AG04449 (cell line): ENCODE results near the gene LDB1.

Experiments
- CTCF ChIA-PET: fragments of 350-600 bp; formaldehyde crosslinking; extraction: SDS; loops from one replicate; lab custom pipeline; 2021; ENCODE audit warnings: antibody characterized with exemption; lab: Yijun Ruan, JAX
- POLR2A ChIA-PET: fragments of 400-600, 350-600 bp; formaldehyde crosslinking; extraction: SDS; loops from one replicate; lab custom pipeline; 2020; ENCODE audit warnings: antibody characterized with exemption, inconsistent platforms; lab: Yijun Ruan, JAX
- DNase-seq: peaks from one replicate; pipeline ENCODE4 v3.0.0-alpha.2; 2010; ENCODE audit warnings: low read depth, low spot score
- H3K4me3 ChIP-seq: 2 replicates; pipeline ENCODE4 v1.5.1; 2011; ENCODE audit warnings: low read depth, mild to moderate bottlenecking, control low read depth, low read length
- TF ChIP-seq, protein P1 (sequence below): IDR thresholded peaks from one replicate; pipeline ENCODE4 v1.5.1; 2011; ENCODE audit warnings: mild to moderate bottlenecking, moderate library complexity, low read length, control low read depth, inconsistent platforms; ENCODE audit not compliant: insufficient read depth; ENCODE audit errors: missing control alignments

The LDB1 gene

DNA sequence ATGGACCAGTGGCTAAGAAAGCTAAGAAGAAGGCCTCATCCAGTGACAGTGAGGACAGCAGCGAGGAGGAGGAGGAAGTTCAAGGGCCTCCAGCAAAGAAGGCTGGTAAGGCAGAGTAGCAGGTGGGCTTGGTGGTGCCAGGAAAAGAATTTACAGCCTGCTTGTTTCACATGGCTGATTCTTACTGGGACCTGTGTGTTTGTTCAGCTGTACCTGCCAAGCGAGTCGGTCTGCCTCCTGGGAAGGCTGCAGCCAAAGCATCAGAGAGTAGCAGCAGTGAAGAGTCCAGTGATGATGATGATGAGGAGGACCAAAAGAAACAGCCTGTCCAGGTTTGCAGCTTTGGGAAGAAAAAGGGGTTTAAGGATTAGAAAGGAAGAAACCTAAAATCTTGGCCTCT, 37.1 kb upstream of the LDB1 start:
- no peak overlapping the region for H3K4me3 ChIP-seq
- ChIA-PET CTCF (interaction anchor here (0.8 to 6.3 kb wide), 6 partner anchors 8 to 246 kb away, joined by 3 to 79 read pairs (median 4); no protein-coding TSS in a partner anchor), POLR2A (interaction anchor here (0.6 to 1.1 kb wide), 2 partner anchors 42 to 249 kb away, joined by 3 to 4 read pairs; no protein-coding TSS in a partner anchor)
- TF ChIP-seq, protein P1, sequence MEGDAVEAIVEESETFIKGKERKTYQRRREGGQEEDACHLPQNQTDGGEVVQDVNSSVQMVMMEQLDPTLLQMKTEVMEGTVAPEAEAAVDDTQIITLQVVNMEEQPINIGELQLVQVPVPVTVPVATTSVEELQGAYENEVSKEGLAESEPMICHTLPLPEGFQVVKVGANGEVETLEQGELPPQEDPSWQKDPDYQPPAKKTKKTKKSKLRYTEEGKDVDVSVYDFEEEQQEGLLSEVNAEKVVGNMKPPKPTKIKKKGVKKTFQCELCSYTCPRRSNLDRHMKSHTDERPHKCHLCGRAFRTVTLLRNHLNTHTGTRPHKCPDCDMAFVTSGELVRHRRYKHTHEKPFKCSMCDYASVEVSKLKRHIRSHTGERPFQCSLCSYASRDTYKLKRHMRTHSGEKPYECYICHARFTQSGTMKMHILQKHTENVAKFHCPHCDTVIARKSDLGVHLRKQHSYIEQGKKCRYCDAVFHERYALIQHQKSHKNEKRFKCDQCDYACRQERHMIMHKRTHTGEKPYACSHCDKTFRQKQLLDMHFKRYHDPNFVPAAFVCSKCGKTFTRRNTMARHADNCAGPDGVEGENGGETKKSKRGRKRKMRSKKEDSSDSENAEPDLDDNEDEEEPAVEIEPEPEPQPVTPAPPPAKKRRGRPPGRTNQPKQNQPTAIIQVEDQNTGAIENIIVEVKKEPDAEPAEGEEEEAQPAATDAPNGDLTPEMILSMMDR, result no peak
- no peak for DNase-seq

DNA sequence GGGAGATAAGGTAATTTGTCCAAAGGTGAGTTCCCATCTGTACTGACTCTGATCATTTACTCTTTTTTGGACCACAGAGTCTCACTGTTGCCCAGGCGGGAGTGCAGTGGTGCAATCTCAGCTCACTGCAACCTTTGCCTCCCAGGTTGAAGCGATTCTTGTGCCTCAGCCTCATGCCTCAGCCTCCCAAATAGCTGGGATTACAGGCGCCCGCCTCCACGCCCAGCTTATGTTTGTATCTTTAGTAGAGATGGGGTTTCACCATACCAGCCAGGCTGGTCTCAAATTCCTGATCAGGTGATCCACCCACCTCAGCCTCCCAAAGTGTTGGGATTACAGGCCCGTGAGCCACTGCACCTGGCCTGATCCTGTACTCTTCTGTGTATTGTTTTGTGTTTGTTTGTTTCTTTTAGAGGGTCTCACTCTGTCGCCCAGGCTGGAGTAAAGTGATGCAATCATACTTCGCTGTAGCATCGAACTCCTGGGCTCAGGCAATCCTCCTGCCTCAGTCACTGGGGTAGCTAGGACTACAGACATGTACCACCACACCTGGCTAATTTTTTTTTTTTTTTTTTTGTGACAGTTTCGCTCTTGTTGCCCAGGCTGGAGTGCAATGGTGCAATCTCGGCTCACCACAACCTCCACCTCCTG, 34.4 kb upstream of the LDB1 start:
- ChIA-PET CTCF (interaction anchor here (1.3 to 2.6 kb wide), 5 partner anchors 11 to 82 kb away, joined by 3 to 9 read pairs (median 5); partner anchors contain the start of gene PPRC1), POLR2A (interaction anchor here (0.7 to 0.8 kb wide), 2 partner anchors 16 to 33 kb away, joined by 3 read pairs; no protein-coding TSS in a partner anchor)
- H3K4me3 ChIP-seq, result no peak overlapping the region
- no peak for DNase-seq
- TF ChIP-seq, protein P1, result no peak

DNA sequence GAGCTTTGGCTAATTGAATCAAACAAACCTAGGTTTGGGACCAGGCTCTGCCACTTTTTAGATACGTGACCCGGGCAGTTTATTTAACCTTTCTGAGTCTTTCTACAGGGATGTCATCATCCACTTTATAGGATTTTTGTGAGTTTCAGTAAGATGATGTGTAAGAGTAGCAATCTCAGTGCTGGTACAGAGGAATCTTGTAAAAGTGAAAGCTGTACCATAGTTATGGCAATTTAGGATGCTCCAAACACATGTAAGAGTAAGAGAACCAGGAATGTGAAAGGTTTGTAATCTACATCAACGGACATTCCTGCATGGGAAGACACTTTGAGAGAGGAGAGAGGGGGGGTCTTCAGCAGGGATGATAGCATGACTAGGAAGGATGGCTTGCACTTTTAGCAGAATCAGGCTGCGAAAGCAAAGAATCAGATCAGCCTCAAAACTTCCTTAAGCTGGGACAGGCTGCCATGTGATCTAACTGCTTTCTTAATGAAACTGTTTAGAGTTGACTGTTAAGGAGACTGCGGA, 33.0 kb upstream of the LDB1 start:
- ChIA-PET CTCF (interaction anchor here (0.6 to 2.7 kb wide), 6 partner anchors 16 to 241 kb away, joined by 3 to 14 read pairs (median 7); partner anchors contain the start of genes ELOVL3 and PPRC1), POLR2A (interaction anchor here (0.7 kb wide), 1 partner anchor 14 kb away, joined by 3 read pairs; no protein-coding TSS in a partner anchor)
- TF ChIP-seq, protein P1, result no peak
- peak overlapping the region; percentile 99 for H3K4me3 ChIP-seq
- DNase-seq, result no peak

DNA sequence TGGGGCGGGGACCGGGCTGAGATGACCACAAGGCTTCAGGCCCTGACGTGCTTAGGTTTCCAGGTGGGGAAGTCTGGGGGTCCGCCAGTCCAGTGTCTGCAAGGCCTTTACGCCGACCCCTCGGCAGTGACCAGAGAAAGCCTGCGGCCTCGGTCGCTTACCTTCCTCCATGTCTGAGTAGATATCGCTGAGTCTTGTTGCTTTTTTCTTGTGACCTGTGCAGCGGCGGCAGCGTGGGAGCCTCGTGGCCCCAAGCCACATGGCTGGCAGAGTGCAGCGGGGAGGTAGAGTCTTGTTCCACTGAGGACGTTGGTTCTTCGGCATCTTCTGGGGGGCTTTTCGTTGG, 32.4 kb upstream of the LDB1 start:
- peak overlapping the region; percentile 99 for H3K4me3 ChIP-seq
- ChIA-PET POLR2A (interaction anchor here (1.4 kb wide), 1 partner anchor 18 kb away, joined by 5 read pairs; no protein-coding TSS in a partner anchor), CTCF (interaction anchor here (2.2 to 2.7 kb wide), 2 partner anchors 17 to 20 kb away, joined by 9 to 14 read pairs; partner anchors contain the start of gene PPRC1)
- no peak for DNase-seq
- TF ChIP-seq, protein P1, result no peak

DNA sequence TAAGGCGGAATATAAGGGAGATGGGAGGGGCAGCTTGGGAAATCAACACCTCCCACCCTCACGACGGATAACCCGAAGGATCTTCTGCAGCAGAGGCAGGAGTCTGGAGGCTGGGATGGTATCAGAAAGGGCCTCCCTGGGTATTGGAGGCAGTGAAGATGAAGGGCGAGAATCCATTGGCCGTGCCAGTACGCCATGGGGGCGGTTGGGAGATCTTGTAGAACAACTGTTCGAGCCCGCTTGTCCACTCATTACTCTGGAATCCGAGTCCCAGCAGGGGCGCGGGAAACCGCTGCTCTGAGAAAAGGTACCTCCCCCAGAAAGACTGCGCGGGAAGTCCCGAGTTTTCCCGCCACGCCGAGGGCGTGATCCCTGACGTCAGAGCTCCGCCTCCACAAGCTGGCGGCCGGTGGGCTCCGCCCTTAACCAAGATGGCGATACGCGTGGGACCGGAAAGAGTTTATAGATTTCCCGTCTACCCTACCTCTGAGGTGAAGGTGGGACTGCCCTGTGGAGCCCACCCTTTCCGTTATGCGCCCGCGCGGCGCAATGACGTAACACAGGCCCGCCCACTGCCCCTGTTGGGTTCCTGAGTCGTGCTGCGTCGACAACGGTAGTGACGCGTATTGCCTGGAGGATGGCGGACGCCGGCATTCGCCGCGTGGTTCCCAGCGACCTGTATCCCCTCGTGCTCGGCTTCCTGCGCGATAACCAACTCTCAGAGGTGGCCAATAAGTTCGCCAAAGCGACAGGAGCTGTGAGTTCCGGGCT, 31.8 kb upstream of the LDB1 start, which contains the start of gene NOLC1:
TSS of gene NOLC1 (plus strand) at position 616 of the 771 bp plus-strand sequence. CDS start at position 638, 22 bp downstream.
- ChIA-PET POLR2A (interaction anchor here (0.9 to 1.4 kb wide), 3 partner anchors 17 to 39 kb away, joined by 3 to 5 read pairs (median 4); no protein-coding TSS in a partner anchor), CTCF (interaction anchor here (2.7 kb wide), 1 partner anchor 20 kb away, joined by 14 read pairs; the partner anchor contains the start of gene PPRC1)
- TF ChIP-seq, protein P1, result no peak
- peak; percentile 96 for DNase-seq
- H3K4me3 ChIP-seq, result peak within 1 kb of the TSS; percentile 99
